ENCODE measurements around the gene UPK1A.

GRCh38 chr19:35708391-35708790 is 42.1 kb downstream of the UPK1A start:
- TF ChIP-seq FOXK2 (IDR thresholded peaks at IDR 0.05), result no peak
- no peak for TF ChIP-seq FOXA1 (IDR thresholded peaks at IDR 0.05)
- no peak for TF ChIP-seq SP1 (IDR thresholded peaks at IDR 0.05)
- no peak for TF ChIP-seq TARDBP (IDR thresholded peaks at IDR 0.05)
- TF ChIP-seq ZNF384 (IDR thresholded peaks at IDR 0.05), result no peak
- TF ChIP-seq NFRKB (IDR thresholded peaks at IDR 0.05), result no peak
- no peak for TF ChIP-seq BHLHE40 (IDR thresholded peaks at IDR 0.05; ENCODE audit: borderline replicate concordance)
- no peak for TF ChIP-seq HDGF (IDR thresholded peaks at IDR 0.05; ENCODE audit: borderline replicate concordance)
- no peak for TF ChIP-seq CTBP1 (IDR thresholded peaks at IDR 0.05; ENCODE audit: borderline replicate concordance)
- TF ChIP-seq SUZ12 (IDR thresholded peaks at IDR 0.05), result no peak
- no peak for TF ChIP-seq FOXM1 (IDR thresholded peaks at IDR 0.05; ENCODE audit: borderline replicate concordance)
